Spleen (tissue), 11 donors: Measurements from ENCODE around the gene TBPL1. TPM values are rescaled to one million over a fixed set of nuclear protein-coding genes. Genes with fewer than 3 reads are reported as not detected.

Experiments
- DNase-seq: peaks from one replicate; pipeline ENCODE4 v3.0.0-alpha.2; 2020
- H3K27ac ChIP-seq, 8 donors: fragments of 200-600 bp; sonication (generic) in 7 of 8; 1 replicate in 4 of 8; 2 replicates in 4 of 8; pipeline versions ENCODE4 v1.5.0 to v1.8.0; 2016 to 2021; ENCODE audit warnings: inconsistent platforms in 4 of 8, mild to moderate bottlenecking in 4 of 8, moderate library complexity in 1 of 8
- H3K27me3 ChIP-seq, 7 donors: fragments of 200-600 bp; sonication (generic) in 6 of 7; replicated peaks in 1 of 7; 1 replicate in 4 of 7; 2 replicates in 3 of 7; pipeline versions ENCODE4 v1.5.0 to v1.8.0; 2016 to 2021; ENCODE audit warnings: inconsistent platforms in 3 of 7, mild to moderate bottlenecking in 1 of 7
- H3K36me3 ChIP-seq, 6 donors: fragments of 200-600 bp; sonication (generic) in 5 of 6; 1 replicate in 4 of 6; 2 replicates in 2 of 6; pipeline versions ENCODE4 v1.5.0 to v1.8.0; 2016 to 2021; ENCODE audit warnings: inconsistent platforms in 2 of 6
- H3K4me1 ChIP-seq, 6 donors: fragments of 200-600 bp; sonication (generic) in 5 of 6; 1 replicate in 3 of 6; 2 replicates in 3 of 6; pipeline versions ENCODE4 v1.5.0 to v1.8.0; 2016 to 2021; ENCODE audit warnings: inconsistent platforms in 3 of 6
- H3K4me3 ChIP-seq, 8 donors: fragments of 200-600 bp; sonication (generic) in 7 of 8; 1 replicate in 4 of 8; 2 replicates in 4 of 8; pipeline versions ENCODE4 v1.5.0 to v1.8.0; 2016 to 2021; ENCODE audit warnings: inconsistent platforms in 4 of 8, mild to moderate bottlenecking in 4 of 8, moderate library complexity in 2 of 8
- H3K9me3 ChIP-seq, 8 donors: fragments of 200-600 bp; sonication (generic) in 7 of 8; 1 replicate in 4 of 8; 2 replicates in 4 of 8; pipeline versions ENCODE4 v1.5.0 to v1.8.0; 2016 to 2021; ENCODE audit warnings: inconsistent platforms in 4 of 8
- POLR2A ChIP-seq, 3 donors: fragments of 450-650 bp; IDR thresholded peaks; one replicate each; pipeline ENCODE4 v1.5.1; 2017; ENCODE audit warnings: antibody characterized with exemption in 3 of 3, mild to moderate bottlenecking in 1 of 3
- POLR2AphosphoS5 ChIP-seq, 3 donors: sonication (generic); formaldehyde crosslinking; IDR thresholded peaks; one replicate each; pipeline ENCODE4 v1.5.1; 2017; ENCODE audit warnings: antibody characterized with exemption in 3 of 3
- WGBS, 5 donors: extraction: QIAGEN DNeasy Blood & Tissue Kit in 3 of 5; methylation state at CpG; one replicate each; pipeline versions ENCODE4 v1.1.5 to v1.1.7; 2013 to 2018; 5-methylcytosine and 5-hydroxymethylcytosine counted together
- intact Hi-C: fragments of 100-400 bp; cut with DNase I; formaldehyde crosslinking; loops from one replicate; pipeline ENCODE4 v1.15.0; 2023; ENCODE audit warnings: low total_unique reads
- polyA plus RNA-seq, 3 donors: library from polyadenylated mRNA; stranded (reverse); fragments of 200-250 nt; gene quantifications; one replicate each; pipeline ENCODE4 v1.2.1, GENCODE V29; 2013
- total RNA-seq, 7 donors: library from RNA; depleted of rRNA in 3 of 7; stranded (reverse); fragments of >200 nt in 3 of 7; fragmentation: NEBNext Ultra II Directional in 4 of 7; extraction: Animal tissue kit (Norgen Biotek cat#: 25700) in 4 of 7; gene quantifications; one replicate each; pipeline versions ENCODE4 v1.1.0 to v1.2.1, GENCODE V29; 2016 to 2021
- TF ChIP-seq, protein P1 (sequence below), 11 experiments: fragments of 200-600 bp in 7 of 11; fragments of 450-650 bp in 4 of 11; sonication (generic) in 4 of 11; IDR thresholded peaks in 8 of 11; conservative IDR thresholded peaks in 3 of 11; 1 replicate in 7 of 11; 2 replicates in 4 of 11; pipeline versions ENCODE4 v1.4.0 to v1.8.0; 2016 to 2021; ENCODE audit warnings: antibody characterized with exemption in 11 of 11, inconsistent platforms in 4 of 11, mild to moderate bottlenecking in 1 of 11
- donor health status: healthy with polysubstance abuse.
- donor health status: DM: no; HTN: no; CAD: no; lungs with moderate emphysema.
- donor health status: DM: no; HTN: no; CAD: no.
- donor health status: Bipolar disorder and iron deficiency.
- donor health status: healthy.
- donor health status: DM: no; HTN: no; CAD: no.
- donor health status: DM: yes; HTN: yes; CAD: no.

TBPL1 gene
- total and polyA plus RNA-seq, 10 donors = 17.0 to 33.3 (median 27.6) TPM

DNA sequence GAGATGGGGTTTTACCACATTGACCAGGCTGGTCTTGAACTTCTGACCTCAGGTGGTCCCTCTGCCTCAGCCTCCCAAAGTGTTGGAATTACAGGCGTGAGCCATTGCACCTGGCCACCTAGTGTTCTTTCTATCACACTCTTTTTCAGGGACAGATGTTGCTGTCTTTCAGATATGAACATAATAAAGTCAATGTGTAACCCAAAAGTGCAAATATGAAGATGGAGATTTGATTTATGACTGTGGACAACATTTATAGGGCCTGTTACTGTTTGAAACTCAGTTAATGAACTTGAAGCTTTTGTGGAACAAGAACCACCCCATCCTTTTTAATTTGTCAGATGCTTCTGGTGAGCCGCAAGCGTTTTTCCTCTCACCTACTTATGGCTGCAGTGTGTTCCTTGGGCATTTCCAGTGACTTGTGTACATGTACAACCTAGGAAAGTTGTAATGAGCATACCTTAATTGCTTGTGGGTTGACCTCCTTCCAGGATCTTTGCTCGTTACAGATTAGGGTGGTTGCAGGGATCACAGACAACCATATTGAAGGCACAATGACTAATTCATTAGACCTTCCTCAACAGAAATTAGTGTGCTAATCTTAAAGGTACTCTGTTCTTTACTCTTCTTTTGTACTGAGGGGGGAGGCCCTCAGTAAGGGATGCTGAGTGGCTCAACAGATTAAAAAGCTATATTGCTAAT, 6.8 kb downstream of the TBPL1 start:
- Histone ChIP-seq H3K27ac (peak overlapping the region in 1 of 8 donors; percentile 51), H3K27me3 (no peaks in the 10 kb centered on the region), H3K9me3 (no peaks in the 10 kb centered on the region), H3K36me3 (no peaks in the 10 kb centered on the region), H3K4me1 (peaks cover 17 to 95% (median 52%) of the 10 kb centered on the region in 6 donors), H3K4me3 (no peak overlapping the region)
- no peak for DNase-seq
- TF ChIP-seq, protein P1, sequence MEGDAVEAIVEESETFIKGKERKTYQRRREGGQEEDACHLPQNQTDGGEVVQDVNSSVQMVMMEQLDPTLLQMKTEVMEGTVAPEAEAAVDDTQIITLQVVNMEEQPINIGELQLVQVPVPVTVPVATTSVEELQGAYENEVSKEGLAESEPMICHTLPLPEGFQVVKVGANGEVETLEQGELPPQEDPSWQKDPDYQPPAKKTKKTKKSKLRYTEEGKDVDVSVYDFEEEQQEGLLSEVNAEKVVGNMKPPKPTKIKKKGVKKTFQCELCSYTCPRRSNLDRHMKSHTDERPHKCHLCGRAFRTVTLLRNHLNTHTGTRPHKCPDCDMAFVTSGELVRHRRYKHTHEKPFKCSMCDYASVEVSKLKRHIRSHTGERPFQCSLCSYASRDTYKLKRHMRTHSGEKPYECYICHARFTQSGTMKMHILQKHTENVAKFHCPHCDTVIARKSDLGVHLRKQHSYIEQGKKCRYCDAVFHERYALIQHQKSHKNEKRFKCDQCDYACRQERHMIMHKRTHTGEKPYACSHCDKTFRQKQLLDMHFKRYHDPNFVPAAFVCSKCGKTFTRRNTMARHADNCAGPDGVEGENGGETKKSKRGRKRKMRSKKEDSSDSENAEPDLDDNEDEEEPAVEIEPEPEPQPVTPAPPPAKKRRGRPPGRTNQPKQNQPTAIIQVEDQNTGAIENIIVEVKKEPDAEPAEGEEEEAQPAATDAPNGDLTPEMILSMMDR (IDR thresholded peaks at IDR 0.05 in 8 of 11, conservative IDR thresholded peaks at IDR 0.05 in 3 of 11) = no peak
- TF ChIP-seq POLR2A (IDR thresholded peaks at IDR 0.05) (no peak), POLR2AphosphoS5 (IDR thresholded peaks at IDR 0.05) (no peak)
- intact Hi-C loops = no loop called here
- WGBS, 5 donors = 93 to 98% (median 94%) methylated on average over 4 of the region's 4 CpGs

DNA sequence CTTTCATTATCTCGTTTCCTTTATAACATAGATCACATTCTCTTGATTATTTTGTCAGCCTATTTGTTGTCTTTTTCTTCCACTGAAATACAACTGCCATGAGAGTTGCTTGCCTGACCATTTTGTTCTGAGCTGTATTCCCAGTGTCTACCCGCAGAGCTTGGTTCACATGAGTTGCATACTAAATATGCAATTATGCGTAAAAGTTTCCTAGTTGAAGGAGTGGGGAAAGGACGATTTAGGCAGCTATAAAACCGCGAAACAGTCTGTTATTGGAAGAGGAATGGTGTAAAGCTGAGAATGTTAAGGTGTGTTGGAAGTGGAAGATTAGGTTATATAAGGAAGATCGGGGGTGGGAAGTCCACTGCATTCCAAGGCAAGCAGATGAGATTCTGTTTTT, 8.8 kb downstream of the TBPL1 start:
- H3K27ac ChIP-seq = no peak overlapping the region
- 91 to 94% (median 91%) methylated on average over 7 of the region's 7 CpGs for WGBS, 5 donors
- H3K36me3 ChIP-seq = no peaks in the 10 kb centered on the region
- no peaks in the 10 kb centered on the region for H3K27me3 ChIP-seq
- H3K9me3 ChIP-seq = no peaks in the 10 kb centered on the region
- no peak overlapping the region for H3K4me3 ChIP-seq
- H3K4me1 ChIP-seq = peaks cover 10 to 95% (median 54%) of the 10 kb centered on the region in 6 donors
- intact Hi-C loops = no loop called here
- TF ChIP-seq, protein P1 (IDR thresholded peaks at IDR 0.05 in 8 of 11, conservative IDR thresholded peaks at IDR 0.05 in 3 of 11) = no peak
- no peak for TF ChIP-seq POLR2A (IDR thresholded peaks at IDR 0.05)
- TF ChIP-seq POLR2AphosphoS5 (IDR thresholded peaks at IDR 0.05) = no peak
- DNase-seq = no peak

DNA sequence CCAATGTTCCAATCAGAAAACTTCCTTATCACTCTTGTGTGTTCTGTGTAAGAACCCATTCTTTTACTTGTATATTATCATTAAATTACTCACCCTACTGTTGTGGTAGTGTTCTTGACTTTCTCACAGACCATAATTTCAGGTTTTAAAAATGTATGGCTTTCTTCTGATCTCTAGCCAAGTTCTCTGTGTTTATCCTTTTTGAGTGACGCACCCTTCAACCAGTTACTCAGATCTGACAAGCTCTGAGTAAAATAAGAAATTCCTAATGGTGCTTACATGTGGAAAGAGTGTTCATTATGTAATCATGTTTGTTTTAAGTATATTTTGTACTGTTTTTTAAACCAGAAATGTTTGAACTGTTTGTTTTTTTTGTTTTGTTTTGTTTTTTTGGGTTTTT, 11.0 kb downstream of the TBPL1 start:
- Histone ChIP-seq H3K27ac (no peak overlapping the region), H3K36me3 (no peaks in the 10 kb centered on the region), H3K9me3 (no peaks in the 10 kb centered on the region), H3K27me3 (no peaks in the 10 kb centered on the region), H3K4me3 (no peak overlapping the region), H3K4me1 (peaks cover 1 to 95% (median 42%) of the 10 kb centered on the region in 6 donors)
- TF ChIP-seq POLR2AphosphoS5 (IDR thresholded peaks at IDR 0.05) (no peak), POLR2A (IDR thresholded peaks at IDR 0.05) (no peak)
- no peak for DNase-seq
- intact Hi-C loops = no loop called here
- WGBS, 5 donors = 64 to 89% (median 84%) methylated on average over 1 of the region's 1 CpG

DNA sequence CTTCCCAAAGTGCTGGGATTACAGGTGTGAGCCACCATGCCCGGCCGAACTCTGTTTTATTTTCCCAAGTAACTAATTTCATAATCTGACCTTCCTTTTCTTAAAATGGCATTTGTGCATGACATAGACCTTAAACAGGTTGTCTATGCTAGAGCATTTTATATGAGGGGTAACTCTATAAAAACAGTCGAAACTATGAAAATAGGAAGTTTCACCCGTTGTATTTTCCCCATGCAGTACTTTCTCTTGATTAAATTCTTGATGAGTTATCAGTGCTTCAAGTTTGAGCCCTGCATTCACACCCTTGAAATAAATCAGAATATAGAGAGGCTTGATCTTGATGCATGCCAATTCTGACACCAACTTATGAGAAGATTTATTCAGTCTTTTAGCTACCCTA, 11.7 kb downstream of the TBPL1 start:
- DNase-seq = no peak
- peaks cover 0 to 95% (median 43%) of the 10 kb centered on the region in 6 donors for H3K4me1 ChIP-seq
- WGBS, 5 donors = 72 to 81% (median 79%) methylated on average over 4 of the region's 4 CpGs
- H3K27me3 ChIP-seq = no peaks in the 10 kb centered on the region
- TF ChIP-seq POLR2AphosphoS5 (IDR thresholded peaks at IDR 0.05) = no peak
- TF ChIP-seq, protein P1 (IDR thresholded peaks at IDR 0.05 in 8 of 11, conservative IDR thresholded peaks at IDR 0.05 in 3 of 11) = no peak
- no peak for TF ChIP-seq POLR2A (IDR thresholded peaks at IDR 0.05)
- no peaks in the 10 kb centered on the region for H3K36me3 ChIP-seq
- no peak overlapping the region for H3K27ac ChIP-seq
- intact Hi-C loops = no loop called here
- H3K9me3 ChIP-seq = no peaks in the 10 kb centered on the region
- no peak overlapping the region for H3K4me3 ChIP-seq
